GM19467 (cell line): Measurements from ENCODE around the gene FARP1.

ENCODE experiments used
- ATAC-seq: cut with Tn5 transposase; IDR thresholded peaks from one replicate; pipeline ENCODE4 v1.9.1; 2021; ENCODE audit warnings: mild to moderate bottlenecking, moderate library complexity; ENCODE audit not compliant: unreplicated experiment

FARP1 gene

GRCh38 chr13:98490195-98490836 lies 347.4 kb downstream of the FARP1 start:
- no peak for ATAC-seq

GRCh38 chr13:98490866-98491265 lies 348.0 kb downstream of the FARP1 start:
- ATAC-seq = no peak

- no peak for ATAC-seq
These were observed 349.6 kb downstream of the FARP1 start for GRCh38 chr13:98492335-98493041.

GRCh38 chr13:98493042-98493712 lies 350.3 kb downstream of the FARP1 start:
- no peak for ATAC-seq

GRCh38 chr13:98494769-98495168 lies 351.9 kb downstream of the FARP1 start:
- no peak for ATAC-seq

- no peak for ATAC-seq
These were observed 353.0 kb downstream of the FARP1 start for GRCh38 chr13:98495627-98496478.

- ATAC-seq = no peak
These were observed 353.5 kb downstream of the FARP1 start for GRCh38 chr13:98496479-98496791.

GRCh38 chr13:98496966-98497365 lies 354.1 kb downstream of the FARP1 start:
- ATAC-seq = no peak

GRCh38 chr13:98500963-98501421 lies 358.1 kb downstream of the FARP1 start:
- peak; percentile 63 for ATAC-seq

GRCh38 chr13:98503175-98504028 lies 360.5 kb downstream of the FARP1 start:
- ATAC-seq = no peak

GRCh38 chr13:98504029-98504351 lies 361.1 kb downstream of the FARP1 start:
- no peak for ATAC-seq

- peak; percentile 38 for ATAC-seq
These were observed 361.6 kb downstream of the FARP1 start for GRCh38 chr13:98504371-98504963.
